Epithelial cell of proximal tubule (primary cell): ENCODE measurements around the gene SLC4A2. TPM values are rescaled to one million over a fixed set of nuclear protein-coding genes. Genes with fewer than 3 reads are reported as not detected.

Experiments used
- DNase-seq: peaks from one replicate; pipeline ENCODE4 v3.0.0-alpha.2; 2011; ENCODE audit warnings: low read depth
- H3K4me3 ChIP-seq: 2 replicates; pipeline ENCODE4 v1.5.1; 2011; ENCODE audit warnings: low read depth, mild to moderate bottlenecking, low read length
- total RNA-seq: library from RNA; depleted of rRNA; stranded (reverse); fragments of >200 nt; gene quantifications from 2 replicates; pipeline ENCODE4 v1.2.3, GENCODE V29; 2015
- TF ChIP-seq, protein P1 (sequence below): conservative IDR thresholded peaks from 2 replicates; pipeline ENCODE4 v1.5.1; 2012; ENCODE audit warnings: low read depth, mild to moderate bottlenecking, low read length

SLC4A2 gene
- total RNA-seq, 1 donor from 2014 or later, result 115 TPM

DNA sequence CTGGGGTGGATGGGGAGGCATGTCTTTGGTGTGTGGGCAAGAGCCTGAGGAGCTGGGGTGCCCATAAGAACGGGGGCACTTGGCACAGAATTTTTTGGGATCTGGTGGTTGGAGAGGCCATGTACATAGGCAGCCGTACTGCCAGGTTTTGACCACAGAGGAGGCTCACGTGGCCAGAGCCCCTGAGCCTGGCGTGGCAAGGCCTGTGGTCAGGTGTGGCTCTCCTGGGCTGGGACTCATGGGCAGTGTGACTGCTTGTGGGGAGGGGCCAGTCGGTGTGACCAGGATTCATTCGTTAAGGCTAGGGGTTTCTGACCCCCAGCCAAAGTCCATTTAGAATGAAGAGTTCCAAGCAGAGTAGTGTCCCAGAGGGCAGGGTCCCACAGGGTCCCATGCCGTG lies 65.1 kb downstream of the SLC4A2 start:
- TF ChIP-seq, protein P1, sequence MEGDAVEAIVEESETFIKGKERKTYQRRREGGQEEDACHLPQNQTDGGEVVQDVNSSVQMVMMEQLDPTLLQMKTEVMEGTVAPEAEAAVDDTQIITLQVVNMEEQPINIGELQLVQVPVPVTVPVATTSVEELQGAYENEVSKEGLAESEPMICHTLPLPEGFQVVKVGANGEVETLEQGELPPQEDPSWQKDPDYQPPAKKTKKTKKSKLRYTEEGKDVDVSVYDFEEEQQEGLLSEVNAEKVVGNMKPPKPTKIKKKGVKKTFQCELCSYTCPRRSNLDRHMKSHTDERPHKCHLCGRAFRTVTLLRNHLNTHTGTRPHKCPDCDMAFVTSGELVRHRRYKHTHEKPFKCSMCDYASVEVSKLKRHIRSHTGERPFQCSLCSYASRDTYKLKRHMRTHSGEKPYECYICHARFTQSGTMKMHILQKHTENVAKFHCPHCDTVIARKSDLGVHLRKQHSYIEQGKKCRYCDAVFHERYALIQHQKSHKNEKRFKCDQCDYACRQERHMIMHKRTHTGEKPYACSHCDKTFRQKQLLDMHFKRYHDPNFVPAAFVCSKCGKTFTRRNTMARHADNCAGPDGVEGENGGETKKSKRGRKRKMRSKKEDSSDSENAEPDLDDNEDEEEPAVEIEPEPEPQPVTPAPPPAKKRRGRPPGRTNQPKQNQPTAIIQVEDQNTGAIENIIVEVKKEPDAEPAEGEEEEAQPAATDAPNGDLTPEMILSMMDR, result no peak
- no peak for DNase-seq
- no peak overlapping the region for H3K4me3 ChIP-seq

DNA sequence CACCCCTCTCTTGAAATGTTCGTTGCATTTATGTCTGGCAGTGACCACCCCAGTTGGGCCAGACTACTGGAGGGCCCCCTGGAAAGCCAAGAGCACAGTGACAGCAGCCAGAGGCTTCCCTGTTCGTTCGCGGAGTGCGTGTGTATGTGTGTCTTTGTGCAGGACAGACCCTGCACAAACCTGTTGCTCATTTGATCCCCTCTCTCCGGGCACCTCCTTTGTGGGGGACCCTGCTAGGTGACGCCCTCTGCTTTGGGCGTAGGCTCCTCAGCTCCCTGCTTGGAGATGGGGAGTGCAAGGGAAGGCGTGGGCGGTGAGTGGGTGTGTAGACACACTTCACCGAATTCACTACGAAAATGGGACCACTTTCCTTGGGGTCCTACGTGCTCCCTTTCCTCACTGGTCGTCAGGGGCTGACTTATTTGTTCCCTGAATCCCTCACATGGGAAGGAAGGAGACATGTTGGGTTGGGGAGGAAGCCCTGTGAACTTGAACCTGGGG lies 65.6 kb downstream of the SLC4A2 start:
- TF ChIP-seq, protein P1, result no peak
- DNase-seq, result no peak
- no peak overlapping the region for H3K4me3 ChIP-seq

DNA sequence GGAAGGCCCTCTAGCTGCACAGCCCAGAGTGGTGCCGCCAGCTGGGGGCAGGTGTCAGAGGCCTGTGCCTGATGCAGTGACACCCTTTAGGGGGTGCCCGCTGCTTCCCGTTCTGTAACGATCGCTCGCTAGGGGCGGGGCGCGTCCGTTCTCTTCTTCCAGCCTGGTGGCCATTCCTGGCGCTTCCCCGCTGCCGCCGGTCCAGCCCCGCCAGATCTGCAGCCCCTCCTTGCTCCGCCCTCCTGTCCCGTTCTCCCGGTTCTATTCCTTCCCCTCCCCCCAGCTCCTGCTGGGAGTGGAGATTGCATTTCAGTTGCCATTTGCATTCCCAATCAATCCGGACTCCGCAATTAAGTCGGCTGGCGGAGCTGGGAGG lies 66.1 kb downstream of the SLC4A2 start:
- no peak for DNase-seq
- TF ChIP-seq, protein P1, result no peak
- no peak overlapping the region for H3K4me3 ChIP-seq

DNA sequence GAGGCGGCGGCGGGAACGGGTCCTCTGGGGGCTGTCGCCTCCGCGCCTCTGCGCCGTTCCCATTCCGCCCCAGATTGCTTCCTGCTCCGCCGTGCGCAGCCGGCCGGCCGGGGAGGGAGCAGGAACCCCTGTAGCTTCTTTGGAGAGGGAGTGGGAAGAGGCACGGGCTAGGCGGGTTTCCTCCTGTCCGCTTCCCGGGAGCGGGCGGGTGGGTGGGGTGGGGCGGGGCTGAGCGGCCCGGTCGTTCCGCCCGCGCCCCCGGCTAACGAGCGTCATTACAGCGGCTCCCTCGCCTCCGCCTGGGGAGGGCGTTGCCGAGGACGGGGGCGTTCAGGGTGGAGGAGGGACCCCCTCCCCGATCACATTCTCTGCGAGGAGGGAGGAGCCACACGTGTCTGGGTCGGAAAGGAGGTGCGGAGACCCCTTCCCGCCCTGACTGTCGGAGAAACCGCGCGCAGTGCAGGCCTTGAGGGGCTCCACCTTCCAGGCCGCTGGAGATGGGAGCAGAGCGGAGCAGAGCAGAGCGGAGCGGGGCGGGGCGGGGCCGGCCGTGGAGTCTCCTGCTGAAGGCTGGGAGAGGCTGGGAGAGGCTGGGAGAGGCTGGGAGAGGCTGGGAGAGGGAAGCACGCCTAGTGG lies 66.6 kb downstream of the SLC4A2 start:
- TF ChIP-seq, protein P1, result no peak
- DNase-seq, result no peak
- H3K4me3 ChIP-seq, result no peak overlapping the region

Other genes with a start within 250 kb of the SLC4A2 start
- gene AOC1, start 207.1 kb upstream of the SLC4A2 start, total RNA-seq, result 2.8 TPM in 1 of 2 replicates, not detected in the other
- gene KCNH2, start 81.3 kb upstream of the SLC4A2 start, total RNA-seq, result 1.9 TPM in 2 replicates
- gene NOS3, start 68.6 kb upstream of the SLC4A2 start, total RNA-seq, result 1.2 and 1.9 TPM in 2 replicates
- gene ATG9B, start 35.1 kb upstream of the SLC4A2 start, total RNA-seq, result 0.07 and 1.1 TPM in 2 replicates
- gene ABCB8, start 31.1 kb upstream of the SLC4A2 start, total RNA-seq, result 31.8 and 36.7 TPM in 2 replicates
- 2.5 TPM in 1 of 2 replicates, not detected in the other for gene ASIC3, start 11.1 kb upstream of the SLC4A2 start, total RNA-seq
- 19.3 and 21.1 TPM in 2 replicates for gene CDK5, start 1.7 kb upstream of the SLC4A2 start, total RNA-seq
- 61.2 and 89.8 TPM in 2 replicates for gene FASTK, start 21.2 kb downstream of the SLC4A2 start, total RNA-seq
- 73.7 and 94.9 TPM in 2 replicates for gene TMUB1, start 23.9 kb downstream of the SLC4A2 start, total RNA-seq
- gene AGAP3, start 26.9 kb downstream of the SLC4A2 start, total RNA-seq, result 54.1 and 60.1 TPM in 2 replicates
- gene GBX1, start 108.1 kb downstream of the SLC4A2 start, total RNA-seq, result not detected in 2 replicates
- gene ASB10, start 127.7 kb downstream of the SLC4A2 start, total RNA-seq, result not detected in 2 replicates
- gene H2BK1, start 150.9 kb downstream of the SLC4A2 start, total RNA-seq, result not detected in 2 replicates
- gene ABCF2, start 167.6 kb downstream of the SLC4A2 start, total RNA-seq, result 37.8 and 80.5 TPM in 2 replicates
- gene CHPF2, start 172.9 kb downstream of the SLC4A2 start, total RNA-seq, result 40.1 and 45.6 TPM in 2 replicates
- 6.9 and 8.1 TPM in 2 replicates for gene SMARCD3, start 189.1 kb downstream of the SLC4A2 start, total RNA-seq